IPS DF 19.7 (cell line): Measurements from ENCODE around the gene P2RY13.

Source experiments
- DNase-seq: peaks from one replicate; pipeline ENCODE4 v3.0.0-alpha.2; 2013; ENCODE audit warnings: low read depth, low spot score

P2RY13 gene

DNA sequence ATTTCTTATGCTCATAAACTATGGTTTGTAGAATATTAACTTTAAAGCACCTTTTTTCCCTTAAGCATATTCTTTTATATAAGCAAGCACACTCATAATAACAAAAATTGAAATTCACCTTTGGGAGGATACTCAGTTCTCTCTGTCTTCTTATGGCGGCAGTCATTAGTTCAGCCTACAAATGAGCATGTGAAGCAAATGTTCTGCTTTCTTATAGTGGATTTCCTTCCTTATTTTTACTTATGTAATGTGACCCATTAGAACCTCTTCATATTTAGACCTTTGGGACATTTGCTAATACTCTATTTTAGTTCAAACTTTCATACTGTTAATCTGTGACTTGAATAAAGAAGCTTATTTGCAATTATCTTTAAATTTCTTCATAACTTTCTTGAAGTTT lies at the start of gene P2RY13:
P2RY13 (minus strand) TSS at position 187 of the 400 bp plus-strand sequence; CDS start at position 166, 21 bp downstream.
- DNase-seq, result no peak

DNA sequence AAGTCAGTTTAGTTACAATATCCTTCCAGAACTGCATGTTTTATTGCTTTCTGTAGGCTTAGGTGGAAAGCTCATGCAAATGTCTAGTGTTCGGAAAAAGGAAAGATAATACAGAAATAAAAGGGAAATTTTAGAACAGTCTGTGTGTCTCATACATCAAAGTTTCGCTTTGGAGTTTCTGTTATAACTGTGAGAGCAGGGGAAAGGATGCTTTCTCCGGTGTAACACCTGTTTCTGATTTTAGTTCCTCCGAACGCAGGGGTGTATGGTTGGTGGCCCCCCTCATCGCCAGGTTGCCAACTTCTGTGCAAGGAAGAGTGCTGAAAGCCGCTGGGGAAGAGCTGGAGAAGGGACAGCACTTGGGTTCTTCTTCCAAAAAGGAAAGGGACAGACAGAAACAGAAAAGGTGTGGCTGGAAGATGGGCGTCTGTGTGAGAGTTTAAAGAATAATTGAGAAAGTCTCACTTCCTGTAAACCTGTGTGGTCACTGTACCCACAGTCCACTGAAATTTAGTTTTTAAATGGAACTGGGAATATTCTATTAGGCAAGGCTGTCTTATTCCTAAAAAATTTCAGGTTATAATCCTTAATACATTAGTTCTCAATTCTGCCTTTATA lies 48.5 kb upstream of the P2RY13 start:
- no peak for DNase-seq

DNA sequence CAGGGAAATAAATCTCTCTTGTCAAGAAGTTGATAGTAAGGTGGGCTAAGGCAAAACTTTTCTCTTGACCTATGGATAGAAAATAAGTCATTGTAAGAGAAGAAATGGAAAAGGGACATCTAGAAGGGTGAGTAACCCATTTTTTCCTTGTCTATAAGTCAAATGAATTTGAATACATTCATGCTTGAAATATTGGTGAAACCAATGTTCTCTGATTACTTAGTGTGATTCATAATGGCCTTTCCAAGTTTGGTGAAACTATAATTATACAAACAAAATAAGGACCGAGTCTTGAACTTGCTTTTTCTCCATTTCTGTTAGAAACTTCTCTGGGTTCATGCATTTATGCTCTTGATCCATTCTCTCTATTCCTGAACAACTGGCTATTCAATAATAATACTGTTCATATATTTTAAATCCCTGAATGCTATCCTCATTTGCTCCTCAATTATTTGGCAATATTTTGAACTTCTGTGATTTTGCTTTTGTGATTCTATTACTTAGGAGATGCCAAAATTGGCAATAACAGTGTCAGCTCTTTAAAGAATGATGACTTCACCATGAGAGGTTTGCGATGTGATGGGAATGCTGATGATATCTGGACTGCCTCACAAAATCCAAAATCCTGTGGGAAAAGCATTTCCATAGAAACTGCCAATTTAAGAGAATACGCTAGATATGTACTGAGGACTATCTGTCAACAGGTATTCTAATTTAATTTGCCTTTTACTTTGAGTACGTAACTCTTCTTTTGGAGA lies 42.9 kb upstream of the P2RY13 start:
- DNase-seq, result no peak

DNA sequence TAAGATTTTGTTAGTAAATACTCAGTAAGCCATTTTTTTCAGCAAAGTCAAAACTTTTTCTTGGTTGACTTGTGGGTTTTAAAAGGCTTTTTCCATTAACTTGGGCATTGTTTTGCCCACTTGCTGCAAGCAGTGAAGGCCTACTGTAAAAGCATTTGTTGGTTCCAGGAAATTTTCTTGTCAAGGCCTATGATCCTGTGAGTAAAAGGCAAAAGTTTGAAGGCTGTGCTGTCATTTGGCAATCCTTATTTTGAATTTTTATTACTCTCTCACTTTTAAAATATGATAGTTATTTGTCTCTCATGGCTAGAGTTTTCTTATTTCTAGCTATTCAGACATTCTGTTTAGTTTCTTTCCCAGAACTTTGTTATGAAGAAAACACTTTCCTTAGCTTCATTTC lies 42.2 kb upstream of the P2RY13 start:
- DNase-seq, result no peak

DNA sequence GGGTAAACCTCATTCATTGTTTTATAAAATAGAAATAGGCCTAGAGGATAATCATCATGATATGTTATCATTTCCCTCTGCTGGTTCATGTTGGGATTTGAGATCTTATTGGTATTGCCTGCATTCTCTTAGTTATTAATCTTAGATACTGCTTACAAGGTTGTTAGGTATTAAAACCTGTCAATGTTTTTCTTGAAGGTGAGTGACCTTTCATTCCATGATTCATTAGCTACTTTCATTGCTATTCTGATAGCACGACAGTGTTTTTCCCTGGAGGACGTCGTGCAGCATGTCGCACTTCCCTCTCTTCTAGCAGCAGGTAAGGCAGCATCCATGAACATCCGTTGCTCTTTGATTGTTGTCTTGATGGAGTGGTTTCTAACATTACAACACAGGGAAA lies 38.1 kb upstream of the P2RY13 start:
- no peak for DNase-seq

DNA sequence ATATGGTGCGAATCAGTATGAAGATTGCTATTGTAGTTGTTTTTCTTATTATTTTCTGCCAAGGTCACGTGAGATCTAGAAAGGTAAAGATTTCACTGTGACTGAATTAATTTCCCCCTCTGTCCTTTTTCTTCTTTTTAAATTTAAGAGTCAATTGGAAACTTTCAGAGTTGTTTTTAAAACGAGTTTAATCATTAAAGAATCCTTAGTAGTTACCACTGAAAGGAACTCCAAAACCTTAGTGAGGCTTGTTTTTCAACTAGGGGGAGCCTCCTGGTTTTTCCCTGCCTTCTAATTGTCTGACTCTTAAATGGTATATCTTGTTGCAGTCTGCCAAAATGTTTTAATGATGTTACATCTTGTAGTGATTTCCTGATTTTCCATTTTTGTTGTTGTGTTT lies 37.6 kb upstream of the P2RY13 start:
- no peak for DNase-seq

DNA sequence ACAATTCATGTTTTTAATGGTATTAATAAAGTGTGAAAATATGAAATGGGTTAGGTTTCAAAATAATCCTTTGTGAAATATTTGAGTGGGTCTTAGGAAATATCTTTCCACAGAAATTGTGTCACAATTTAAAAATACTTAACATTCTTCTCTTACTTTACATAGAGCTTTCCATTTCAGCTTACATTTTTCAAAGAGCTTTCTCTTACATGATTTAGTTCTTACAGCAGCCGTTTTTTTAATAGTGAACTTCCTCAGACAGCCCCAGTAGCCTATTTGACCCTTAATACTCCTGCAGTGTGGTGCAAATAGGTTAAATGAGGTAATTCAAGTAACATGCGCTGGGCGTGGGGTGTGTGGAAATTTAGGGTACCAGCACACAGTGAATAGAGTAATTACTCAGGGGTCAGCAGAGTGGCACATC lies 33.4 kb upstream of the P2RY13 start:
- no peak for DNase-seq

DNA sequence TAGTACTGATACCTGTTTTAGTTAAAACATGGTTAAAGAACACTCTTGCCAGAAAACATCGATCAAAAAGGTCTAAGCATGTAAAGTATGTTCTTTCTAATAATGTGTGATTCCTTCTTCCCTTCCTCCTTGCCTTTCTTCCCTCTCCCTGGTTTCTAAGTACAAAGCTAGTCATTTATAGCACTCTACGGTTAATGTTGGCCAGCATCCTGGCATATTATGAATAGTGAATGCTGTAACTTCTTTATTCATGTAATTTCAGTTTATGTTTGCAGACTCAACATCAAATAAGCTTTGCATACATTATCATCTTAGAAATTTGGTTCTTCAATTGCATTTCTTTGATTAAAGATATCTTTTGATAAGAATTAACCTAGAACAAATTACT lies 28.1 kb upstream of the P2RY13 start:
- DNase-seq, result no peak

DNA sequence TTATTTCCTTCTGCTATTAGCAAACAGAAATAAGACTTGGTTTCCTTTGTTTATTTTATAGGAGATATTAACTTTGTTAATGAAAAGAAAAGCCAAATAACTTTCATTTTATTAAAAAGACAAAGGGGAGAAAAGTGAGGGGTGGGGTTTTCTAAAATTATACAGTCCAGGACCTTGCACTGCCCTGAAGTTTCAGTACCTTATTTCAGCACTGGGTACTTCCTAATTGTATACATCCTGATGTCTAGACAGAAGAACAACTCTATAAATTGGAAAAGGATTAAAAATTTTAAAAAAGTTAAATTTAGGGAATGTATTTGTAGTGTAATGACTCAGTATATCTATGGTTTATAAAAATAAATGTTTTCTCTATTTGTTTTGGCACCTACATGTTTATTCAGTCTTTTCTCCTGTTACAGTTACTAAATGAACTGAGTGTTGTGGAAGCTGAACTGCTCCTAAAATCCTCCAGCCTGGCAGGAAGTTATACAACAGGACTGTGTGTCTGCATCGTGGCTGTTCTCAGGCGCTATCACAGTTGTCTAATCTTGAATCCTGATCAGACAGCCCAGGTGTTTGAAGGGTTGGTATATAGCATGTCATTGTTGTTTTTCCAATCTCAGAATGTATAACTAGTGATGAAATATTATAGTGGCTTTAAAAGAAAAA lies 27.6 kb upstream of the P2RY13 start:
- DNase-seq, result no peak

DNA sequence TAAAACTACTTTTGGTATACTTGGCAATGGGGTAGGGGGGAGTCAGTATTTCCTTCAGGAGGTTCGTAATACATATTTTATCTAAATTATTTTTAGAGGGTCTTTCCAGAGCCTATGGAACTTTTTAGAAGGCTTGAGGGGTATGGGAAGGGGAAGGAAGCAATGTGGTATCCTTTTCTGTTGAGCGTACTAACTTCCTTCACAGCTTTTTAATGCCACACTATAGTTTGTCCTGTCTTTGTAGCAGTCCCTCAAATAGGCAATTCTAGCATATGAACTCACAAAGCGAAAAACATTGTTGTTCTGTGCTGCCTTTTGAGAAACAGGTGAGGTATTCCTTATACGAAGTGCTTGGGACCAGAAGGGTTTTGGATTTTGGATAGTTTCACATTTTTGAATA lies 22.3 kb upstream of the P2RY13 start:
- no peak for DNase-seq

DNA sequence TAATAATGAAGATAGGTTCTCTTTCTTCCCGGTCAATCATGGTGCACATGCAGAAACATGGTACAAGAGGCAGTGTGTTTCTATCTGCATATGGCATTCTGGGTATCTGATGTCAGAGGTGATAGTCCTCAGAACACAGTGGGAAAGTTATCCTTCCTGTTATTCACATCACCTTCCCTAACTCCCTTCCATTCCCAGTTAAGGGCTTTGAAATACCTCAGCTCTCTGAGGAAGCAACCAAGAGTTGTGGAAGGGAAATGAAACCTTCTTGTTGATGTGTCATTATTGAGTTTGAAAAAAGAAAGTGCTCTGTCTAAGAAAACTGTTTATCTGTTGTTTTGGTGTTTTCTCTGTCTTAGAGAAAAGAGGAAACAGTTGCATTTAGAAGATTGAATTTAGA lies 21.9 kb upstream of the P2RY13 start:
- no peak for DNase-seq

DNA sequence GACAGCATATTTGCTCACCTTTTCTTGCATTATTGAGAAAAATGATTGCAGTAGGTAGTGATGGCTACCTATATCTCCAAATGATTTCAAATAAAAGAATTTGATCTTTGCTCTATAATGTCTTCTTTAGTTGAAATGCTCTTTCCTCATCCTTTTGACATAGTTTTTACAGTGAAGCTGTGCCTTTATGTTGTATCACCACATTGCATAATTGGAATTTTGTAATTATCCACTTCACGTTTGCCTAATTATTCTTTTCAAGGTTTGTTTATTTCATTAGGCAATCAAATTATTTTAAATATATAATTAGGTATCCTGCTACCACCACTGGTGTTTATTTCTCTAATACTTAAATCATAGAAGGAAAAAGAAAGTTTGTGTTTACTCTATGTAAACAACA lies 21.3 kb upstream of the P2RY13 start:
- DNase-seq, result no peak

DNA sequence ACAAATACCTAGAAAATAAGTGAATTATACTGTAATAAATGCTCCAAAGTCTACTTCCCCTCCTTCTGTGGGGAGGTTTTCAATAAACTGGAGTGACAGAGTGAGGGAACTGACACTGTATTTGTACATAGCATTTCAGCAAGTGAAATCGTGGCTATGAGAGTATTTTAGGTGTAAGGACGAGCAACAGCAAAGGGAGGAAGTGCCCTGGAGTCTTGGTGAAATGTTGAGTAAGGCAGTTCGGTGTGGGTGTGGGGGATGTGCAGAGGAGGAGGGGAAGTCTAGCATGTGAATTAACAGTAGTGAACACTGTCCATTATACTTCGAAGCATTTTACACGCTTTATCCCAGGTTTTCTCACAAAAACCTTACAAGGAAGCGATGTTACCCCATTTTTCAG lies 18.1 kb upstream of the P2RY13 start:
- no peak for DNase-seq

DNA sequence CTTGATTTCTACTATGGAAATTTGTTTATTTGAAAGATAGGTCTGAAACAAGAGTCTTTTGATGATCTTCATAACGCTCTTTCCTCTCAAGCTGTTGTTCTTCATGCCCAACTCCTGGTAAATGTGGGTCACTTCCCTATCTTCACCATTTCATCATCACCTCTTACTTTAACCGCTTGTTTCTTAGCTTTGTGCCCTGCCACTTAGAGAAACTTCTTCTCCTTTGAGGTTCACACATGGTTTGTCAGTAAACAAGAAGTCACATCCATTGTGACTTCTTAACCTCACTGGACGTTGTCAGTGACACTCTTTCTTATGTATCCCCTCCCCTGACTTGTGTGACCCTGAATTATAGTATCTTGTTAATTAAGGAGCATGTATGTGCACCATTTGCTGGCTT lies 16.9 kb upstream of the P2RY13 start:
- DNase-seq, result no peak

DNA sequence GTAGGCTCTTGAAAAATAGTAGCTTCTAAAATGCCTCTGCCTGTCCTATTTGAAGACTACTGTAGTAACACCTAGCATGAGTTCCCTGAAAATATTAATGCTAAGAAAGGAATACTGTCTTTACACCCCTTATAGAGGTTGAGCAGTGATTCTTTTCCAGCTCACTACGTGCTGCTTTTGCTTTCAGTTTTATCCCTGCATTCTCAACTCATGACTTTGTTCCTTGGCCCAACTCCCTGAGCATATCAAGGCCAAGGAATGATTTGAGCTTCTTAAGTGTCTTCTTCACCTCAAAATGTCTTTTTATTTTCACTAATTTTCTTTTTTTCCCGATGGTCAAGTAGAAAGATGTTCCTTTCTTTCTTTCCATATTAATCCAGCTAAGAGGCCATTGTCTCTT lies 16.5 kb upstream of the P2RY13 start:
- DNase-seq, result no peak

DNA sequence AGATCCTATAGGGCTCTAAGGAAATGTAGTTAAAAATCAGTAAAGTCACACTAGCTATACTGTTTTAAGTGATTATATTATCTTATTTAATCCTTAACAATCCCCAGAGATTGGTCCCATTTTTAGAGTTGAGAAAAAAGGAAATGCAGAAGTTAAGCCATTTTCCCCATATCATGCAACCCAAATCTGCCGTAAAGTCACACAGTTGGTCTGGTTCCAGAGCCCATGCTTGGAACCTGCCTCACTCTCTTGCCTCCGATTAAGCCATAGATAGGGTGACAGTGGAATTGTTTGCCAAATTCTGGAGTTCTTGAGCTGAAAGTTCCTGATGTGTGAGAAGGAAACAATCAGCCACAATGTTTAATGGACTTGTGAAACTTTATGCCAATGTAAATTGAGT lies 2.3 kb upstream of the P2RY13 start:
- DNase-seq, result no peak

DNA sequence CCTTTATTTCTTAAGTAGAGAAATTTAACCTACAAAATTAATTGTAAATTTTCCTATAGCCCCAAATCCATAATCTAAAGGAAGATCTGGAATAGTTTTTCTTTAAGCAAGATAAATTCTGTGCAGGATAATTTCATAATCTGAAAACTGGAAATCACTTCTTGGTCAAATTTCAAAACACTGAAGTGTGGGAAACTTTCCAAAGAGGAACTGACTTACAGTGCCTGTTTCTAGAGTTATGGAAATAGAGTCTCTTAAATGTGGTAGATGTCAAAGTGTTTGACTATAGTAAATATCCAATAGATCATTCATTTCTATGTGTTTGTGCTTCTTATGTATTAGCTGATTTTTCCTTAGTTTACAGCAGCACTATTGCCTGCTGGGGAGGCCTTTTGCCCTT lies 1.6 kb upstream of the P2RY13 start:
- no peak for DNase-seq

DNA sequence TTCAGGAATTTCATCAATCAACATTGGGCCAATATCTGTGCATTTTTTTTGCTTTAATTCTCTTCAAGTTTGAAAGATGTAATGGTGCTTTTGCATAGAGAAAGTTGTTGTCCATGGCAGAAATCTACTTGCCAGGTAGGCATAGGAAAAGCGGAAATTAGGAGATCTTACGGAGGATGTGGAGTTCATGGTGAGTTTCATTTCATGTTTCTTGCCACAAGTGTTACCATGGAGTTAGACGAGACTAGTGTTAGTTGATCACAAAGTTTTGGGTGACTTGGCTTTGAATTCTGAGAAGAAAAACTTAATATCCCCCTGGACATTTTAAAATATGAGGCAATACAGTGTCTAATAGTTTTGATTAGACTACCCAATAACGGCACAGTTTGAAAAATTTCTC lies 1.0 kb upstream of the P2RY13 start:
- DNase-seq, result no peak

DNA sequence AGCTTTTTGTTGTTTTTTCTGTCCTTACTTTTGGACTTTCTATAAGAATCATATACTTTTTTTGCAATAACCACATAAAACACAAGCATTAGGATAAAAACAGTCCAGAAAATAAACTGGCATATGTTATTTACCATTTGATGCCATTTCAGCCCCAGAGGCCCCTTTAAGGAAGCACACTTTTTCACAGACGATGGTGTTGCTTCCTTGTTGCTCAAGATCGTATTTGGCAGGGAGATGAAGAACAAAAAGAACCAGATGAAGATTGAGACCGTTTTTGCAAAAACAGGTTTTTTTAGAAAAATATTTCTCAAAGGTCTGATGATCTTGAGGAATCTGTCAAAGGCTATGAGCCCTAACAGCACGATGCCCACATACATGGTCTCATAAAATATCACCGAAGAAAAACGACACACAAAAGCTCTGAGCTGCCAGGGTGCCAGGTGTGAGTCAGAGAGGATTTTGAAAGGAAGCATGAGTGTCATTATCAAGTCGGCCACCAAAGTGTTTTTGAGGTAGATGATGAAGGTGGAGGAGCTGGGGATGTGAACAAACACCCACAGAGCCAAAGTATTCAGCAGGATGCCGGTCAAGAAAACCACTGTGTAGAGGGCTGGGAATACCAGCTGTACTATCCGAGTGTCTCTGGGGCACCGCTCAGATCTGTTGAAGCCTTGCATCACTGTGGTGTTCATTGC lies 902 bp downstream of the P2RY13 start:
- DNase-seq, result no peak

DNA sequence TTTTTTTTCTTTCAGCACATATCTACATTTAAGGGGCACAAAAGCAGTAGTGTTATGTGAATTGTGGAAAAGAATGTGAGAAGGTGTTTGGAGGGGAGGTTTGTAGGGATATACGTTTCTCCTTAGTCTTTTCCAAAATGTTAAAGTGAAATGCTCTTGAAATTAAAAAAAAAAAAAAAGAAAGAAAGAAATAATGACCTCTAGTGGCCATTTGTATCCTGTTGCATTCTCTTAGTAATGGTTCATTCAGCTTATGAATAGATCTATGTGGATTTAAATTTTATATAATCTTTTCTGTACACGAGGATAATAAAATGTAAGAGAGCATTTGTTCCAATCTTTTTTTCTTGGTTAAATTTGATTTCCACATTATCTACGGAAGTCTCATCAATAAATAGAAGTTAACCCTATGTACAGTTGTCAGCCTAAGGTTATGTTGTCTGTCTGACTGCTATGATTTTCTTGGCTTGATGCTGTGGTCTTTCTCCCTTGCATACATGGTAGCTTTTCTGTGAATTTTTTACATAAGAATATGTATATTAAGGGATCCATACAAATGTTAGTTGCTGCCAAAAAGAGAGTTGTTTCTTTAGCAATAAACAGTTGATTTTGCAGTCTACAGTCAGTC lies 1.7 kb downstream of the P2RY13 start:
- DNase-seq, result no peak

DNA sequence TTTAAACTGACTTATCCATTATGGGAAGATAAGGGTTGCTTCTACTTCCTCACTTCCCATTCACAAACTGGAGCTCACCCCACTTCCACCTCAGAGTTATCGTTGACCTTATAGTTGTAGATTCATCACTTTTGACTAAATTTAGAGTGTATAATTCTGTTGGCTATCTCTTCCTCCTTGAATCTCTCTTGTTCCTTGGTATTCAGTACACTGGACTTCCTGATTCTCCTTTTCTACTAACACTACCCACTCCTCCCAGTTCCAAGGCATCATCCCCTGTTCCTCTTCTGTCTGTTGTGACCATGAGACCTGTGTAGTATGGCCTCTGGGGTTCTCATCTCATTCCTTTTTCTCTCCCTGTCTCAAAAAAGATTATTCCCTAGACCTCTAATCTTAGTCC lies 6.8 kb downstream of the P2RY13 start:
- DNase-seq, result no peak

DNA sequence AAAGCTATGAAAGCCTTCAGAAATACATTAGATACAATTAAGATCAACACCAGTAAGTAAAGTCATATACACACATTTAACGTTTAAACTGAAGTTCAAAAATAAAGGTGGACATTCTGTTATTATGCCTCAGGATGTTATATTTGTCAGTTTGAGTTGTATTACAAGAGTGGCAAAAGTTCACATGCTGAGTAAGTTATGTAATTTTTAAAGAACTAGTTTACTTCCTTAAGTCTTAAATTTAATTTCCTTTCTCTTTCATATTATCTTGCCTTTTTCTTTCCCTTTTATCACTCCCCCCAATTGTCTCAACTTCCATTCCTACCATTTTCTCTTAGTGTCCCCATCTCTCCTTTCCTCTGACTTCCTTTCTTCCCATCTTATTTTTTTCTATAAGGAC lies 7.8 kb downstream of the P2RY13 start:
- no peak for DNase-seq
